SH-SY5Y (cell line): ENCODE results near the gene LIPN.

Experiments used
- GATA2 ChIP-seq: IDR thresholded peaks from 2 replicates; pipeline ENCODE4 v1.6.1; 2011; ENCODE audit warnings: mild to moderate bottlenecking, low read depth, low read length
- GATA3 ChIP-seq: IDR thresholded peaks from 2 replicates; pipeline ENCODE4 v1.6.1; 2011; ENCODE audit warnings: low read depth, mild to moderate bottlenecking, low read length, moderate library complexity

The LIPN gene

GRCh38 chr10:88762906-88763305 is 3.1 kb downstream of the LIPN start:
- TF ChIP-seq GATA3 (no peak), GATA2 (no peak)

- TF ChIP-seq GATA3 (no peak), GATA2 (no peak)
Measured at GRCh38 chr10:88763441-88763840, 3.6 kb downstream of the LIPN start.

- TF ChIP-seq GATA2 (no peak), GATA3 (no peak)
Measured at GRCh38 chr10:88764110-88764509, 4.3 kb downstream of the LIPN start.

- TF ChIP-seq GATA3, result no peak
- no peak for TF ChIP-seq GATA2
Measured at GRCh38 chr10:88765816-88766215, 6.0 kb downstream of the LIPN start.

- TF ChIP-seq GATA3 (no peak), GATA2 (no peak)
Measured at GRCh38 chr10:88769384-88769783, 9.6 kb downstream of the LIPN start.

- TF ChIP-seq GATA2 (no peak), GATA3 (no peak)
Measured at GRCh38 chr10:88781206-88781605, 21.4 kb downstream of the LIPN start.

GRCh38 chr10:88782222-88782621 is 22.4 kb downstream of the LIPN start:
- no peak for TF ChIP-seq GATA2
- TF ChIP-seq GATA3, result no peak

GRCh38 chr10:88783724-88784123 is 23.9 kb downstream of the LIPN start:
- TF ChIP-seq GATA2 (no peak), GATA3 (no peak)

GRCh38 chr10:88786032-88786770 is 26.4 kb downstream of the LIPN start:
- TF ChIP-seq GATA3 (no peak), GATA2 (no peak)

GRCh38 chr10:88787463-88787862 is 27.6 kb downstream of the LIPN start:
- TF ChIP-seq GATA3 (no peak), GATA2 (no peak)

- TF ChIP-seq GATA3 (no peak), GATA2 (no peak)
Measured at GRCh38 chr10:88788924-88789323, 29.1 kb downstream of the LIPN start.

- TF ChIP-seq GATA2, result no peak
- no peak for TF ChIP-seq GATA3
Measured at GRCh38 chr10:88791924-88792323, 32.1 kb downstream of the LIPN start.

GRCh38 chr10:88792661-88793060 is 32.8 kb downstream of the LIPN start:
- TF ChIP-seq GATA3 (no peak), GATA2 (no peak)

- no peak for TF ChIP-seq GATA3
- no peak for TF ChIP-seq GATA2
Measured at GRCh38 chr10:88793712-88794299, 34.0 kb downstream of the LIPN start.

GRCh38 chr10:88794731-88795130 is 34.9 kb downstream of the LIPN start:
- TF ChIP-seq GATA3 (no peak), GATA2 (no peak)
